ENCODE measurements around the gene SGPP1. TPM values are rescaled to one million over a fixed set of nuclear protein-coding genes. Genes with fewer than 3 reads are reported as not detected.

SGPP1 gene
- total and polyA plus RNA-seq, 5 experiments from 2014 or later, result 9.2 to 16.6 (median 14.5) TPM

GRCh38 chr14:63686926-63687325 lies 40.9 kb downstream of the SGPP1 start:
- H3K27me3 Mint-ChIP-seq, result no peaks in the 10 kb centered on the region
- peaks cover 0 to 35% (median 29%) of the 10 kb centered on the region in 3 donors for H3K36me3 Mint-ChIP-seq
- H3K9me3 Mint-ChIP-seq, result no peaks in the 10 kb centered on the region
- DNase-seq, result no peak
- H3K4me3 Mint-ChIP-seq, result no peak overlapping the region
- POLR2A ChIA-PET, result no interaction called here
- no peak for ATAC-seq
- H3K27ac Mint-ChIP-seq, result peak overlapping the region in 2 of 10 donors; percentile 1 to 59
- H3K4me1 Mint-ChIP-seq, result peaks cover 0 to 4% (median 1%) of the 10 kb centered on the region in 4 donors

DNA sequence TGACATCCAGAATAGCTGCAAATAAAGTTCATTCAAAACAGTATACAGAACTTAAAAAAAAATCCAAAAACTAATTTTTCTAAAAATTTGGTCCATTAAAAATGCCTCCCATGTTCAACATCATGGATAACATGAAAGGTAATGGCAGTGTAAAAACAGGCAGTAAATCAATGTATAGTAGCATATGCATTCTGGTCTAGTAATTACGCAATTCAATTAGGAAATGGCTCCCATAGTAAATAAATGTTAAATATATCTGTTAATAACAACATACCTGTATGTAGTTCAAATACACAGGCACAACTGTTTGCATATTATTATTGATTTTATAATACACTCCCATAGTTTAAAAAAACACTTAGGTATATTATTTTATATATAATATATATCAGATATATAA lies 42.5 kb downstream of the SGPP1 start:
- ATAC-seq, result no peak
- Mint-ChIP-seq H3K4me1 (peaks cover 0 to 2% (median 0%) of the 10 kb centered on the region in 4 donors), H3K36me3 (peaks cover 0 to 34% (median 29%) of the 10 kb centered on the region in 3 donors), H3K27ac (no peak overlapping the region), H3K4me3 (no peak overlapping the region), H3K9me3 (no peaks in the 10 kb centered on the region), H3K27me3 (no peaks in the 10 kb centered on the region)
- POLR2A ChIA-PET, result no interaction called here
- DNase-seq, result no peak

DNA sequence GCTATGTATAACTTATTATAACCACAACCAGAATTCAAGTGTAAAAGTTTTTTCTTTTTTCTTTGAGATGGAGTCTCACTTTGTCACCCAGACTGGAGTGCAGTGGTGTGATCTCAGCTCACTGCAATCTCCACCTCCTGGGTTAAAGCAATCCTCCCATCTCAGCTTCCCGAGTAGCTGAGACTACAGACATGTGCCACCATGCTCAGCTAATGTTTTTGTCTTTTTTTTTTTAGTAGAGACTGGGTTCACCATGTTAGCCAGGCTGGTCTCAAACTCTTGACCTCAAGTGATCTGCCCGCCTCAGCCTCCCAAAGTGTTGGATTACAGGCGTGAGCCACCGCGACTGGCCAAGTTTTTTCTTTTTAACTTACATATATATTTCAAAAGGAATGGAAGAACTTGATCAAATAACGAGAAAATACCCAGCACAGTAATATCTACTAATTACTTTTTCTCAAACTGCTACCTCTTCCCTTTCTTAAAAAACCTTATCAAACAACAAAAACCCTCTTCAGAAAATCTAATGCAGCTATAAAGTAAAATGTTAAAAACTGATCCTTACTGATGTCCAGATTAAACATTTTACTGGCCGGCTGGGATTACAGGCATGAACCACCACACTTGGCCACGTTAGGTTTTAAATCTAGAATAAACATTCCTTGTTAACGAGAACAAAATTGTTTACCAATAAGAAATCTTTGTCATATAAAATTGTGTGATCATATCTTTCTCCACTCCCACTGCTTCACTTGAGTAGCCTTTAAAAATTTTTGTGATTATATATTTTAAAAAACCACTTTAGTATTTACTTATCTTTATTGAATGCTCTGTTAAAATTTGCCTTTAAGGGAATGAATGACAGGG lies 44.9 kb downstream of the SGPP1 start:
- no peak overlapping the region for H3K4me3 Mint-ChIP-seq
- no peaks in the 10 kb centered on the region for H3K27me3 Mint-ChIP-seq
- peaks cover 0 to 2% (median 0%) of the 10 kb centered on the region in 4 donors for H3K4me1 Mint-ChIP-seq
- no peaks in the 10 kb centered on the region for H3K9me3 Mint-ChIP-seq
- H3K27ac Mint-ChIP-seq, result no peak overlapping the region
- peaks cover 0 to 35% (median 26%) of the 10 kb centered on the region in 3 donors for H3K36me3 Mint-ChIP-seq
- POLR2A ChIA-PET, result interaction anchor here (1.2 kb wide), 1 partner anchor 9 kb away, joined by 4 read pairs; no protein-coding TSS in a partner anchor
- ATAC-seq (no peak), DNase-seq (no peak)

- ATAC-seq (no peak), DNase-seq (no peak)
- Mint-ChIP-seq H3K27me3 (no peaks in the 10 kb centered on the region), H3K4me1 (peaks cover 0 to 2% (median 1%) of the 10 kb centered on the region in 4 donors), H3K9me3 (no peaks in the 10 kb centered on the region), H3K36me3 (peaks cover 0 to 41% (median 25%) of the 10 kb centered on the region in 3 donors), H3K4me3 (no peak overlapping the region), H3K27ac (peak overlapping the region in 3 of 10 donors; percentile 9 to 75 (median 53))
- POLR2A ChIA-PET, result interaction anchor here (0.9 to 1.7 kb wide), 3 partner anchors 9 to 37 kb away, joined by 3 to 4 read pairs (median 3); partner anchors contain the start of gene WDR89
Measured at GRCh38 chr14:63678536-63678935, 49.3 kb downstream of the SGPP1 start.

- H3K27ac Mint-ChIP-seq, result peak overlapping the region in 1 of 10 donors; percentile 68
- DNase-seq, result no peak
- POLR2A ChIA-PET, result interaction anchor here (0.7 to 1.7 kb wide), 4 partner anchors 9 to 90 kb away, joined by 3 to 6 read pairs (median 4); partner anchors contain the start of gene WDR89
Measured at GRCh38 chr14:63677891-63678379, 49.9 kb downstream of the SGPP1 start.

DNA sequence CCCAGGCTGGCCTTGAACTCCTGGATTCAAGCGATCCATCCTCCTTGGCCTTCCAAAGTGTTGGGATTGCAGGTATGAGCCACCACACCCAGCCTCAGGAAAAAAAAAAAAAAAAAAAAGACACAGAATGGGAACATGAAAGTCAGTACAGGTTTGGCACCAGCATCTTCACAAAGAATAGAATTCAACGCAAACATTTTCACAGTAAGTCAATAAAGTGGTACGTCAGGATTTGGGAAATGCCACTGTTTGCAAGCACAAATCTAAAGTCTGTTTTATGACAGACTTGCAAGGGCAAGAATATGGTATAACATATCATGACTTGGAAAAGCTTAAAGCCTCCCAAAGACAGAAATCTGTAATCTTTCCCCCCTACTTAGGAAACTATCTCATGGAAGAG lies 51.2 kb downstream of the SGPP1 start:
- H3K36me3 Mint-ChIP-seq, result peaks cover 0 to 31% (median 20%) of the 10 kb centered on the region in 3 donors
- H3K4me3 Mint-ChIP-seq, result no peak overlapping the region
- POLR2A ChIA-PET, result no interaction called here
- H3K9me3 Mint-ChIP-seq, result no peaks in the 10 kb centered on the region
- no peak for DNase-seq
- ATAC-seq, result no peak
- H3K27me3 Mint-ChIP-seq, result no peaks in the 10 kb centered on the region
- peak overlapping the region in 1 of 10 donors; percentile 36 for H3K27ac Mint-ChIP-seq
- peaks cover 0 to 2% (median 1%) of the 10 kb centered on the region in 4 donors for H3K4me1 Mint-ChIP-seq

More at GRCh38 chr14:63677891-63678379, 49.9 kb downstream of the SGPP1 start:
- Mint-ChIP-seq H3K4me1 (peaks cover 0 to 2% (median 1%) of the 10 kb centered on the region in 4 donors), H3K36me3 (peaks cover 0 to 38% (median 23%) of the 10 kb centered on the region in 3 donors), H3K4me3 (no peak overlapping the region), H3K9me3 (no peaks in the 10 kb centered on the region), H3K27me3 (no peaks in the 10 kb centered on the region)
- ATAC-seq, result no peak

- peaks cover 0 to 2% (median 1%) of the 10 kb centered on the region in 4 donors for H3K4me1 Mint-ChIP-seq
- no peaks in the 10 kb centered on the region for H3K27me3 Mint-ChIP-seq
- DNase-seq, result no peak
- H3K4me3 Mint-ChIP-seq, result no peak overlapping the region
- peak overlapping the region in 4 of 10 donors; percentile 17 to 76 (median 50) for H3K27ac Mint-ChIP-seq
- POLR2A ChIA-PET, result interaction anchor here (0.8 kb wide), 1 partner anchor 23 kb away, joined by 3 read pairs; no protein-coding TSS in a partner anchor
- H3K36me3 Mint-ChIP-seq, result peaks cover 0 to 22% (median 15%) of the 10 kb centered on the region in 3 donors
- no peaks in the 10 kb centered on the region for H3K9me3 Mint-ChIP-seq
- no peak for ATAC-seq
Measured at GRCh38 chr14:63673886-63674497, 53.9 kb downstream of the SGPP1 start.

DNA sequence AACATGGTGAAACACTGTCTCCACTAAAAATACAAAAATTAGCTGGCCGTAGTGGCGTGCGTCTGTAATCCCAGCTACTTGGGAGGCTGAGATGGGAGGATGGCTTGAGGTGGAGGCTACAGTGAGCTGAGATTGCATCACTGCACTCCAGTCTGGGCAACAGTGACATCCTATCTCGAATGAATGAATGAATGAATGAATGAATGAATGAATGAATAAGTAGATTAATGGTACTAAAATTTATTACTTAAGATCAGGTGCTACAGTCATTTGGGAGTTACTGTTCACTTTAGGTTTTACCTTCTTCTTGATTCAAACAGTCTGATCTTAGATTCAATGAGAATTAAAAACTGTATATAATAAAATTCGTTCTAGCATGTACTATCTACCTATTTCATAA lies 54.6 kb downstream of the SGPP1 start:
- no peak for ATAC-seq
- no peak for DNase-seq

DNA sequence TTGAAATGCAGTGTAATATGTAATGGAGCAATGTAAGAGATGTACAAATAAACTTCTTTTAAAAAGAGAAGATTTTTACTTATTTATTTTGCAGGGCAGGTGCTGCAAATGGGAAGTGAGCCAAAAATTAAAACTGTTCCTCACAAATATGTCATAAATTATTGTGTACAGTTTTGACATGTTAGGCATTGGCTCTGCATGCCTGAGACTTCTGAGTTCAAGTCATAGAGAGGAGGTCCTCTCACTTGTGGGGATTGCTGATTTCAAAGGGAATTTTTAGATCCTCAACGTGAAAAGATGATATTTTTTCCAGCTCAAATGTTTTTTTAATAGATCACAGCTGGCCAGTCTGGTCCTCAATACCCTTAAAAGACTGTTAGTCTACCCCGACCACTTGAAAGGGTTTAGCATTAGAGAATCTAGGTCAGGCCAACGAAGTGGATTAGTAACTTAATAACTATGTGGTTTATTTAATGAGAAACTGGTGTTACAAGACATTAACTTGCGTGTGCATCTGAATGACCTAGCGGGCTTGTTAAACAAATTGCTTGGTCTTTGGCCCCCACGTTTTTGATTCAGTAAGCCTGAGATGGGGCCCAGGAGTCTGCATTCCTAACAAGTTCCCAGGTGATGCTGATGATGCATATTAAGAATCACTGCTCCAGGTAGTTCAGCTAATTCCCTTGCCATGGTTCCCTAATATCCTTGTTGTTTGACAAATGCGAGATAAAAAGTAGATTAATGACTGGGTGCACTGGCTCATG lies 55.3 kb downstream of the SGPP1 start:
- Mint-ChIP-seq H3K27ac (peak overlapping the region in 1 of 10 donors; percentile 1), H3K36me3 (peaks cover 0 to 15% (median 10%) of the 10 kb centered on the region in 3 donors), H3K27me3 (no peaks in the 10 kb centered on the region), H3K9me3 (no peaks in the 10 kb centered on the region), H3K4me3 (no peak overlapping the region), H3K4me1 (peaks cover 0 to 2% (median 1%) of the 10 kb centered on the region in 4 donors)
- POLR2A ChIA-PET, result interaction anchor here (1.0 kb wide), 1 partner anchor 22 kb away, joined by 3 read pairs; no protein-coding TSS in a partner anchor
- ATAC-seq (no peak), DNase-seq (no peak)

More for the DNA sequence above, 54.6 kb downstream of the SGPP1 start:
- Mint-ChIP-seq H3K4me3 (no peak overlapping the region), H3K36me3 (peaks cover 0 to 22% (median 15%) of the 10 kb centered on the region in 3 donors), H3K27me3 (no peaks in the 10 kb centered on the region), H3K4me1 (peaks cover 0 to 2% (median 1%) of the 10 kb centered on the region in 4 donors), H3K9me3 (no peaks in the 10 kb centered on the region), H3K27ac (no peak overlapping the region)
- POLR2A ChIA-PET, result interaction anchor here (1.0 kb wide), 1 partner anchor 23 kb away, joined by 3 read pairs; no protein-coding TSS in a partner anchor

DNA sequence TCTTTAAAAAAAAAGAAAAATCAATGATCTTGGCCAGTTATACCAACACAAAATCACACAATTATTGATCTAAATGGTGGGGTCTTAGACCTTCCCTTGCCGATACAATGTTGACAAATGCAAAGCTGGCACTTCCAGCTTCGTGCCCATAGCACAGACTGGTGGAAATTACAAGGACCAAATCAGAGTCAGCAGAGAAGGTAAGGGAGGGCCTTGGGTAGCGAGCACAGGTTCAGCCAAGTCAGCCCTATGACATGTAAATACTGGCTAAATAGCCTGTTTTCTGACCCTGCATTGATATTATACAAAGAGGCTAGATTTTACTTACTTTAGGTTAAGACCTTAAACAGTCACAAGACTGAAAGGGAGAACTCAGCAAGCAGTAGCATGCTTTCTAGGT lies 55.9 kb downstream of the SGPP1 start:
- peaks cover 0 to 2% (median 1%) of the 10 kb centered on the region in 4 donors for H3K4me1 Mint-ChIP-seq
- H3K4me3 Mint-ChIP-seq, result no peak overlapping the region
- ATAC-seq (no peak), DNase-seq (no peak)
- peaks cover 0 to 10% (median 5%) of the 10 kb centered on the region in 3 donors for H3K36me3 Mint-ChIP-seq
- H3K27ac Mint-ChIP-seq, result peak overlapping the region in 2 of 10 donors; percentile 1 to 68
- H3K9me3 Mint-ChIP-seq, result no peaks in the 10 kb centered on the region
- H3K27me3 Mint-ChIP-seq, result no peaks in the 10 kb centered on the region
- POLR2A ChIA-PET, result no interaction called here

GRCh38 chr14:63670692-63671091 lies 57.2 kb downstream of the SGPP1 start:
- no peak for DNase-seq
- POLR2A ChIA-PET, result no interaction called here
- Mint-ChIP-seq H3K9me3 (no peaks in the 10 kb centered on the region), H3K4me3 (no peak overlapping the region), H3K27ac (no peak overlapping the region), H3K27me3 (no peaks in the 10 kb centered on the region), H3K36me3 (no peaks in the 10 kb centered on the region), H3K4me1 (peaks cover 0 to 2% (median 0%) of the 10 kb centered on the region in 4 donors)
- no peak for ATAC-seq

DNA sequence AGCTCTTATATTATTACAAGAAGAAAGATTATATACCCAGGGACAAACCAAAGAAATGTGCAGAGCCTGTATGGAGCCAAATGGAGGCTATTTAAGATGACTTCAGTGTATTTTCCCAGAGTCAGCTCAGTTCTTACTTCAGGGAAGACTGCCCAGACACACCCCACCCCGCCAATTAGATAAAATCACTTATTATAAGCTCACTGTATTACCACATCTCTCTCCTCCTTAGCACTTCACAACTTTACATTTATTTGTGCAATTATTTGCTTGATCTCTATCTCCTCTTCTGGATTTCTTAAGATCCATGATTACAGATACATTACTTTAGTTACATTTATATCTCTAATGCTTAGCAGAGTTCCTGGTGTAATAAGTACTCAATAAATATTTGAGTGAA lies 61.5 kb downstream of the SGPP1 start:
- H3K9me3 Mint-ChIP-seq, result no peaks in the 10 kb centered on the region
- no peak for ATAC-seq
- H3K4me1 Mint-ChIP-seq, result no peaks in the 10 kb centered on the region
- H3K36me3 Mint-ChIP-seq, result no peaks in the 10 kb centered on the region
- no peaks in the 10 kb centered on the region for H3K27me3 Mint-ChIP-seq
- no peak overlapping the region for H3K4me3 Mint-ChIP-seq
- H3K27ac Mint-ChIP-seq, result no peak overlapping the region
- POLR2A ChIA-PET, result interaction anchor here (0.5 to 0.8 kb wide), 4 partner anchors 12 to 128 kb away, joined by 3 to 6 read pairs (median 4); no protein-coding TSS in a partner anchor
- no peak for DNase-seq

Data from naive thymus-derived CD8-positive, alpha-beta T cell (primary cell).